OCI-LY1 (cell line): ENCODE data around the gene TYRO3.

Source experiments
- H2AFZ ChIP-seq: fragments of 200-600 bp; sonication (generic), shearing (Covaris generic); 2 replicates; pipeline ENCODE4 v1.6.0; 2014; ENCODE audit warnings: antibody characterized with exemption, mild to moderate bottlenecking, low read length
- H3F3A ChIP-seq: fragments of 200-600 bp; sonication (generic), shearing (Covaris generic); 2 replicates; pipeline ENCODE4 v1.6.0; 2014; ENCODE audit warnings: mild to moderate bottlenecking, antibody characterized with exemption, low read length, moderate library complexity; ENCODE audit not compliant: insufficient read depth
- H3K27ac ChIP-seq: fragments of 200-600 bp; sonication (generic); 2 replicates; pipeline ENCODE4 v1.5.1; 2014; ENCODE audit warnings: low read length, mixed run types, mild to moderate bottlenecking, low read depth; ENCODE audit not compliant: poor library complexity, severe bottlenecking
- H3K27me3 ChIP-seq: fragments of 200-600 bp; sonication (generic); 2 replicates; pipeline ENCODE4 v1.6.0; 2014; ENCODE audit warnings: antibody characterized with exemption, mild to moderate bottlenecking, low read length, moderate library complexity; ENCODE audit not compliant: insufficient read depth
- H3K36me3 ChIP-seq: fragments of 200-600 bp; sonication (generic); 2 replicates; pipeline ENCODE4 v1.6.1; 2014; ENCODE audit warnings: mild to moderate bottlenecking, antibody characterized with exemption, low read length, moderate library complexity, mixed read lengths; ENCODE audit not compliant: insufficient read depth
- H3K4me1 ChIP-seq: fragments of 200-600 bp; sonication (generic); 2 replicates; pipeline ENCODE4 v1.5.1; 2014; ENCODE audit warnings: mild to moderate bottlenecking, low read length, moderate library complexity; ENCODE audit not compliant: insufficient read depth, severe bottlenecking
- H3K4me2 ChIP-seq: fragments of 200-600 bp; sonication (generic), shearing (Covaris generic); 2 replicates; pipeline ENCODE4 v1.6.1; 2014; ENCODE audit warnings: low read length
- H3K4me3 ChIP-seq: fragments of 200-600 bp; sonication (generic); 2 replicates; pipeline ENCODE4 v1.5.1; 2014; ENCODE audit warnings: low read length, low read depth, mild to moderate bottlenecking, mixed read lengths; ENCODE audit not compliant: poor library complexity, severe bottlenecking
- H3K79me2 ChIP-seq: fragments of 200-600 bp; shearing (Covaris generic); 2 replicates; pipeline ENCODE4 v1.6.1; 2016; ENCODE audit warnings: mixed run types, low read length, mixed read lengths; ENCODE audit not compliant: insufficient read depth
- H3K9ac ChIP-seq: fragments of 200-600 bp; sonication (generic), shearing (Covaris generic); 2 replicates; pipeline ENCODE4 v1.6.1; 2014; ENCODE audit warnings: mild to moderate bottlenecking, low read length, mixed read lengths
- H3K9me2 ChIP-seq: fragments of 200-600 bp; sonication (generic), shearing (Covaris generic); 2 replicates; pipeline ENCODE4 v1.6.1; 2014; ENCODE audit warnings: low read depth, mild to moderate bottlenecking, low read length, mixed read lengths
- H3K9me3 ChIP-seq: fragments of 200-600 bp; shearing (Covaris generic); 2 replicates; pipeline ENCODE4 v1.6.1; 2014; ENCODE audit warnings: low read length, mixed read lengths
- H4K20me1 ChIP-seq: fragments of 200-600 bp; sonication (generic), shearing (Covaris generic); 2 replicates; pipeline ENCODE4 v1.6.0; 2016; ENCODE audit warnings: mild to moderate bottlenecking, low read length; ENCODE audit not compliant: insufficient read depth
- EZH2 ChIP-seq: fragments of 200-600 bp; sonication (generic), shearing (Covaris generic); IDR thresholded peaks from 2 replicates; pipeline ENCODE4 v1.8.0; 2017; ENCODE audit warnings: borderline replicate concordance, mixed run types, mild to moderate bottlenecking, antibody characterized with exemption, low read length, moderate library complexity, mixed read lengths
- TF ChIP-seq, protein P1 (sequence below): fragments of 200-600 bp; sonication (generic), shearing (Covaris generic); IDR thresholded peaks from 2 replicates; pipeline ENCODE4 v1.5.1; 2017; ENCODE audit warnings: mild to moderate bottlenecking, antibody characterized with exemption, low read length, moderate library complexity, mixed read lengths

Gene TYRO3

DNA sequence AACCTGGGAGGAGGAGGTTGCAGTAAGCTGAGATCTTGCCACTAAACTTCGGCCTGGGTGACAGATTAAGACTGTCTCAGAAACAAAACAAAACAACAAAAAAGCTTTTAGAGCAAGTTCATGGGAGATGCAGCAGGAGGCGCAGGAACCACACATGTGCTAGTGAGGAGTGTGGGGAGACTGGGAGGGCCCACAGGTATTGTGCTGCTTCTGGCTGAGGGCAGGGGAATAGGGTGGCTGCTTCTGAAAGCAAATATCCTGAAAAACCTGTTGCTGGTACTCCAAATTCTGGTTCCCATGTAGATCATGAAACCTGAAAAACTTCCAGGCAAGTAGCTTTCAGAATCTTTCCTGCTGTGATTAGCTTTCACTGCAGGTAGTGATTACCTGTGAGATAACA, 22.1 kb downstream of the TYRO3 start:
- Histone ChIP-seq H3K4me2 (no peak overlapping the region), H3K9me3 (no peaks in the 10 kb centered on the region), H3F3A (no peaks in the 10 kb centered on the region), H3K9ac (no peak overlapping the region), H3K79me2 (no peaks in the 10 kb centered on the region), H3K27me3 (peaks cover 4% of the 10 kb centered on the region; the same call in 1 of the 2 replicates), H3K4me1 (no peaks in the 10 kb centered on the region), H3K36me3 (no peaks in the 10 kb centered on the region), H3K9me2 (no peaks in the 10 kb centered on the region), H3K27ac (no peak overlapping the region), H2AFZ (no peak overlapping the region), H4K20me1 (no peaks in the 10 kb centered on the region), H3K4me3 (no peak overlapping the region)
- TF ChIP-seq, protein P1, sequence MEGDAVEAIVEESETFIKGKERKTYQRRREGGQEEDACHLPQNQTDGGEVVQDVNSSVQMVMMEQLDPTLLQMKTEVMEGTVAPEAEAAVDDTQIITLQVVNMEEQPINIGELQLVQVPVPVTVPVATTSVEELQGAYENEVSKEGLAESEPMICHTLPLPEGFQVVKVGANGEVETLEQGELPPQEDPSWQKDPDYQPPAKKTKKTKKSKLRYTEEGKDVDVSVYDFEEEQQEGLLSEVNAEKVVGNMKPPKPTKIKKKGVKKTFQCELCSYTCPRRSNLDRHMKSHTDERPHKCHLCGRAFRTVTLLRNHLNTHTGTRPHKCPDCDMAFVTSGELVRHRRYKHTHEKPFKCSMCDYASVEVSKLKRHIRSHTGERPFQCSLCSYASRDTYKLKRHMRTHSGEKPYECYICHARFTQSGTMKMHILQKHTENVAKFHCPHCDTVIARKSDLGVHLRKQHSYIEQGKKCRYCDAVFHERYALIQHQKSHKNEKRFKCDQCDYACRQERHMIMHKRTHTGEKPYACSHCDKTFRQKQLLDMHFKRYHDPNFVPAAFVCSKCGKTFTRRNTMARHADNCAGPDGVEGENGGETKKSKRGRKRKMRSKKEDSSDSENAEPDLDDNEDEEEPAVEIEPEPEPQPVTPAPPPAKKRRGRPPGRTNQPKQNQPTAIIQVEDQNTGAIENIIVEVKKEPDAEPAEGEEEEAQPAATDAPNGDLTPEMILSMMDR, result peak; percentile 56
- no peak for TF ChIP-seq EZH2

DNA sequence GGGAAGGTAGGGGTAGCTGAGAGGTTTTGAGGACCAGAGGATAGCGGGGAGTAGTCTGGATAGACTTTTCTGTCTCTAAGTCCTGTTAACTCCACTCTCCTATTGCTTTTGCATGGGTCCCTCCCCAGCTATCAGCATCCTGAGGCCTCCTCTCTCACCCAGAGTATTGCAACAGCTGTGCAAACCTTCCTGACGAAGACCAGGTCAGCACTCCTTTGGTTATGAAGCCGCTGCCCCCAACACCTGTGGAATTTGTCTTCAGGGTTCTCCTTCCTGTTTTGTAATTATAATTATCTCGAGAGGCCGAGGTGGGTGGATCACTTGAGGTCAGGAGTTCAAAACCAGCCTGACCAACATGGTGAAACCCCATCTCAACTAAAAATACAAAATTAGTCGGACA, 24.8 kb downstream of the TYRO3 start:
- no peaks in the 10 kb centered on the region for H3K9me2 ChIP-seq
- peaks cover 4% of the 10 kb centered on the region; the same call in 1 of the 2 replicates for H3K27me3 ChIP-seq
- no peaks in the 10 kb centered on the region for H3F3A ChIP-seq
- H3K27ac ChIP-seq, result no peak overlapping the region
- H3K4me1 ChIP-seq, result no peaks in the 10 kb centered on the region
- no peak overlapping the region for H3K4me3 ChIP-seq
- H3K4me2 ChIP-seq, result no peak overlapping the region
- TF ChIP-seq, protein P1, result no peak
- TF ChIP-seq EZH2, result no peak
- H4K20me1 ChIP-seq, result no peaks in the 10 kb centered on the region
- no peaks in the 10 kb centered on the region for H3K9me3 ChIP-seq
- no peak overlapping the region for H3K9ac ChIP-seq
- no peaks in the 10 kb centered on the region for H3K79me2 ChIP-seq
- H3K36me3 ChIP-seq, result no peaks in the 10 kb centered on the region
- no peak overlapping the region for H2AFZ ChIP-seq

DNA sequence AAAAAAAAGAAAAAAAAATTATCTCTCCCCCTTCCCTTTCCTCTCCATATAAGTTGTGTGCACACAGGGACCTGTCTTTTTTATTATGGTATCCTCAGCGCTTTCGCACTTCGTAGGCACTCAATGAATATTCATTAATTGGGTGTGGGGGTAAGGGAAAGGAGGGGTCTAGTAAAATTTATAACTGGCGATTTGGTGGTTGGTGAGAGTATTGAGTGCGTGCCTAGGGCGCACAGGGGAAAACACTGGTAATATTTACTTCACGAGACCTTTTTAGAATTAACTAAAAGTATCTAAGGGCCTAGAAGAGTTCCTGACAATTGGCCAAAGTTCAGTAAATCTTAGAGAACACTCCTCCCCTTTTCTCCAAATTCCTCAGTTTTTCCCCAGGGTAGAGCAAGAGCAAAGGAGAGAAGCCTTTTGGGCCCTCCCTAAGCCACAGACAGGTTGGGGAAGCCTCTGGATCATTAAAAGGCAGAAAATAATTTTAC, 25.7 kb downstream of the TYRO3 start:
- no peaks in the 10 kb centered on the region for H3K36me3 ChIP-seq
- H2AFZ ChIP-seq, result no peak overlapping the region
- TF ChIP-seq EZH2, result no peak
- TF ChIP-seq, protein P1, result no peak
- H3K9me3 ChIP-seq, result no peaks in the 10 kb centered on the region
- no peaks in the 10 kb centered on the region for H3F3A ChIP-seq
- no peak overlapping the region for H3K4me3 ChIP-seq
- no peak overlapping the region for H3K27ac ChIP-seq
- no peaks in the 10 kb centered on the region for H3K79me2 ChIP-seq
- H3K9me2 ChIP-seq, result no peaks in the 10 kb centered on the region
- H3K9ac ChIP-seq, result no peak overlapping the region
- H3K27me3 ChIP-seq, result 0 out of 2 replicates have a peak, but pooled peaks cover 3% of the 10 kb centered on the region
- H3K4me2 ChIP-seq, result no peak overlapping the region
- H4K20me1 ChIP-seq, result no peaks in the 10 kb centered on the region
- no peaks in the 10 kb centered on the region for H3K4me1 ChIP-seq
